ENCODE data around the gene PRLR.

GRCh38 chr5:35218981-35219380 is 11.3 kb downstream of the PRLR start:
- TF ChIP-seq CTCF (IDR thresholded peaks at IDR 0.05) = no peak
- TF ChIP-seq POLR2A (IDR thresholded peaks at IDR 0.05) = no peak

Data from uterus (tissue), 2 donors.